HG03097 (cell line): ENCODE measurements around the gene SLC23A2.

ENCODE experiments used
- ATAC-seq: cut with Tn5 transposase; IDR thresholded peaks from one replicate; pipeline ENCODE4 v1.9.1; 2021; ENCODE audit not compliant: unreplicated experiment, low FRiP score

SLC23A2 gene

DNA sequence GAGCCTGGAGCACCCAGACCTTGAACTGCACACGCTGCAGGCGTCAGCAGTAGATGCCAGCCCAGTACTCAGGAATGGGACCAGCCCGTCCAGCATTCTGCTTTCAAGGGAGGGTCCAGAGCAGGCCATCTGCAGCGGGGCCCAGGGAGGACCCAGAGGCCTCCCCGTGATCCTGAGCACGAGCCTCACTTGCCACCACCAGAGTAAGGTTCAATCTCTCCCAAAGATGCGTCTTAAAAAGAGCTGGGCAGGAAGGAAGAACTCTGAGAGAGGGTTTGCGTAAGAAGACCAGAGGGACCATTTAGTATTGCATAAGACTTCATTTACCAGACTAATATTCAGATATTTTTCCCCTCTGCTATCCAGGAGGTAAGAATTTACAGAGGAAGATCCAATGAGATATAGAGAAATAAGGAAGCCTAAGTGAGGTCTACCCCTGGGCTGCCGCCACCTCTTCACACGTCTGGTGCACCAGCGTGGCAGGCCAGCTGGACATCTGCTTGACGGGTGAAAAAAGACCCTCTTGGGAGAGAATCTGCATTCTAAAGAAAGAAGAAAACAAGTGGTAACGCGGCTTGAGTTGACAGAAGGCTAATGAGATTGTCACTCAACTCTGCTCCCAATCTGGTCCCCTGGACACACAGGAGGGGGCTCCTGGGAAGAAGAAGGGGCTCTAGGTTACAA, 172.3 kb downstream of the SLC23A2 start:
- no peak for ATAC-seq

GRCh38 chr20:4821590-4821989, 179.7 kb downstream of the SLC23A2 start:
- ATAC-seq, result no peak

GRCh38 chr20:4820806-4821518, 180.3 kb downstream of the SLC23A2 start:
- ATAC-seq, result no peak

- no peak for ATAC-seq
Measured at GRCh38 chr20:4819901-4820300, 181.4 kb downstream of the SLC23A2 start.

DNA sequence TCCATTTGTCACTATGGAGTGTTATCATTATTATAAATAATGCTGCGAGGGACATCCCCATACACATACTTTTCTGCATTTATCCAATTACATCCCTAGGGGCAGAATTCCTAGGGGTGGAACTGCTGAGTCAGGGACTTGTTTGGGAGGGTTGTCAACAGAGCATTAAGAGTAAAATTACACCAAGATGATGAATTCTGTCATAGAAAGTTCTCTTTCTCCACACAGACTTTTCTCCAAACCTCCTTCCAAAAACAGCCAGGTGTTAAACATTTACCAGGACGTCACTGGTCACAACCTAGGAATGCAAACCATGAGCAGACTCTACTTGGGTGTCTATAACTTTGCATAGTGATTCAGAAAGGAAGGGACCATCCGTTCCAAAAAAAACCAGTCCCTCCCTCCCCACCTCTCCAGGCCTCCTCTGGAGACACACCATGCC, 184.1 kb downstream of the SLC23A2 start:
- no peak for ATAC-seq

DNA sequence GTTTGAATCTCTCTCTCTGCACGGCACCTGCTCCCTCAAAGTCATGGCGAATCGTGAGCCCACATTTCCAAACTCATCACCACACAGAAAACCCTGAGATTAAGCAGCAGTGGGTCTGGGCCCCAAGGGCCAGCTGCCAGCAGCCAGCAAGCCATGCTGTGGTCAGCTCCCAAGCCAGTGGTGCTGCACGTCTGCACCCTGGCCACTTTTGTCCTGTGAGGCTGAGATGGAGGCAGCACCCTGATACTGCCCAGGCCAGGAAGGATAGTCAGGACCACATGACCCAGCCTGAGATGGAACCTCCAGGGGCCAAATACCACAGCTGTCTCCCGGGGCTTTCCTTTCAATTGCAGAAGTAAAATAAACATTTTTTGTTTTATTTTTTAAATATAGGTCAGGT, 185.7 kb downstream of the SLC23A2 start:
- no peak for ATAC-seq

DNA sequence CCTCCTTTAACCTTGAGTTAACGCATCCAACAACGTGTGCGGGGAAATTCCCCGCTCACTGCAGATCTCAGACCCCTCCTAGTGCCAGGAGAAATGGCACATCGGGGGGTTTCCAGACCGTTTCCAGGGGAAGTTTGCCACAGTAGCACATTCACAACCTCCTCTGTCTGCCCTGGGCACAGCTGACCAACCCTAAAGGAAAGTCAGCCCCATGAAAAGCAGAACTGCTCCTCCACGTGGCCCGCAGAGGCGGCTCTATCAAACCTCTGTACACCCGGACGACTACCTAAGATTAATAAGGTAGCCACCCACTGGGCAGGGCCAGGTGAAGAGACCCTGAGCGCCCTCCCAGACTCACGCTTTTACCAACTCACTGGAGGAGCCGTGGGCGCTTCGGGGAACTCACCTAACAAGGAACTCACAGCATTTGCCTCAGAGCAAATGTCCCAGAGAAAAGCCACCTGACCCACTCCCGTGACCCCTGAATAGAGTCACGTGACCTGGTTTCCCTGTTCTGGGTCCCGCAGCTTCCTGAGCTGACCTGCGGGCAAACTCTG, 186.5 kb downstream of the SLC23A2 start:
- ATAC-seq, result peak; percentile 31

DNA sequence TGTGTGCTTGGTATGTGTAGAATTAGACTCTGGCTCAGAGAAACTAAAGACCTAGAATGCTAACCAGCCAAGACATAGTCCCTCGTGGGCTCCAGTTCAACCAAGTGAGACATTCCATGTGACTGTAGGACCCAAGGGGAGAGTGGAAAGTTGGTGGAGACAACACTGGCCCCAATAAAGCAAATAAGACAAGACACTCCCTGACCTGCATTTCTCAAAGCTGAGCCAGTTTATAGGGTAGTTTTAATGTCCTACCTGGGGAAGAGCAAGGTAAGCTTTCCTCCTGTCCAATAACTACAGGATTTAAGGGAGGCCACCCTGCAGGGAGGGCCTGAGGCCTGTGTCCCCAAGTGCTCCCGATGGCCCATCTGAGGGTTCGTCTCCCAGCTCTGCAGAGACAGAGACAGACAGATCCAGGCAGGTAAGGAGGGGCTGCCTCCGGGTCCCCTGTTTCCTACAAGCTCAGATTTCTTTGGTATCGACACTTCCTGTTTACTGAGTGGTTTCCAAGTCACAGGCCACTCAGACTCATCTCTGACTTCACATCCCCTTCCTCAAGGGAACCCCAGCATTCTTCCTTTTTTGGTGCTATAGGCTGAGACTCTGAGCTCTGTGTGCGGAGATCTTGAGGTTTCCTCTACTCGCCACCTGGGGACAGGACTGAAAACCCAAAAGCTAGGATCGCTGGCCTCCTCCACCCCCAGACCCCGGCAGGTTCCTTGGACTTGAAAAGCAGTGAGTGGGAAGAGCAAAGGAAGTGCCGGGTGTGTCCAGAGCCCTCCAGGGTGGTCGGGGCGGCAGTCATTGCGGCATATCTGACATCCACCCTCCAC, 187.2 kb downstream of the SLC23A2 start:
- peak; percentile 36 for ATAC-seq

GRCh38 chr20:4813076-4813862, 188.0 kb downstream of the SLC23A2 start:
- peak; percentile 14 for ATAC-seq

GRCh38 chr20:4812641-4813075, 188.7 kb downstream of the SLC23A2 start:
- no peak for ATAC-seq

DNA sequence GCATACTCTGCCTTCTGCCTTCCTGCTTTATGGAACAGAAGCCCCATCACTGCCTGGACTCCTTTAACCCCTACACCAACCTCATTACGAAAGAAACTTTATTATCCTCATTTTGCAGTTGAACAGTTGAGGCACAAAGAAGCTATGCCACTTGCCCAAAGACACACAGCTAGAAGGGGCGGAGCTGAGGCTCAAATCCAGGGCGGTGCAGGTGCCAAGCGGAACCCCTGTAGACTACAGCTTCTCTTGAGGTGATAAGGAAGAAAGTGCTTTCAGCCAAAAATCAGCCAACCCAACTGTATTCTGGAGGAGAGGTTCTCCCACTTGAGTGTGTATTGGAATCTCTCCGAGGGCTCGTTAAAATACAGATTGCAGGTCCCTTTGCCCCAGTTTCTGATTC, 189.1 kb downstream of the SLC23A2 start:
- ATAC-seq, result no peak

DNA sequence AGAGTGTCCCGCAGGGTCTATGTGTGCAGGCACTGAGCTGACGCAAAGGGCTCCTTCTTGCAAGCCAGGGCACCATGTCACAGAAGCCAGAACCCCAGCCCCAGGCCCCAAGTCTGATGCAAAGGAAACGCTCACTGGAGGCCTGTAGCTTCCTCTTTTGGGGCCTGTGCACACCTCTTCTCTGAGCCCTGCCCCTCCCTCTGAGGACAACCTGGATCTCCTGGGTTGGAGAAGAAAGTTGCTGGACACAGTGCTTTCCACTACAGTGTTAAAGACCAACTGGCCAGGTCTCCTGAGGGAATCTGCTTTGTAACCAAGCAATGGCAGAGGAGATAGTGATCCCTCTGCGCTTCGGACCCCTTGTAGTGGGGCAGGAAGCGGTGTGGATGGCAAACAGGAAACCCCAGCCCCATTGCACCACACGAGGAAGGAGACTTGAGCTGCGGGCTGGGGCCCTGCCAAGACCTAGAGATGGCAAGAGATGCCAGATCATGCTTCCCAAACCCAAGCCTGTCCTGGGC, 189.6 kb downstream of the SLC23A2 start:
- no peak for ATAC-seq

- ATAC-seq, result no peak
Measured at GRCh38 chr20:4811257-4811656, 190.1 kb downstream of the SLC23A2 start.

GRCh38 chr20:4810426-4811019, 190.8 kb downstream of the SLC23A2 start:
- no peak for ATAC-seq

DNA sequence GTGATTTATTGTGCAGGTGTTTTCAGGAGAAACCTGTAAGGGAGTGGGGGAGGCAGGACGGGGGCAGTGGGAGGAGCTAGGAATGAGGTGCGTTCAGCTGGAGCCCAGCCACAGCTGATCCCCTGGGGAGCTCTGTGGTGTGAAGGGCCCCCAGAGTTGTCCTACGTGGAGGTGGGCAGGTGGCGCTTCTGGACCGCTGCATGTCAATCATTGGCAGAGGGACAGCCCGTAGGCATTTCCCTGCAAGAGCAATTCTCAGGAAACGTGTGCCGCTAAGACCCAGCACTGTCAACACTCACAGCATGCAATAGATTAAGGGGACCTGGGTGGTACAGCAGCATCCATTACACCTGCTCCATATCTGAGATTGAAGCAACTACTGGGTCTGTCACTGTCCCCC, 191.6 kb downstream of the SLC23A2 start:
- ATAC-seq, result no peak

- no peak for ATAC-seq
Measured at GRCh38 chr20:4808872-4809271, 192.4 kb downstream of the SLC23A2 start.

DNA sequence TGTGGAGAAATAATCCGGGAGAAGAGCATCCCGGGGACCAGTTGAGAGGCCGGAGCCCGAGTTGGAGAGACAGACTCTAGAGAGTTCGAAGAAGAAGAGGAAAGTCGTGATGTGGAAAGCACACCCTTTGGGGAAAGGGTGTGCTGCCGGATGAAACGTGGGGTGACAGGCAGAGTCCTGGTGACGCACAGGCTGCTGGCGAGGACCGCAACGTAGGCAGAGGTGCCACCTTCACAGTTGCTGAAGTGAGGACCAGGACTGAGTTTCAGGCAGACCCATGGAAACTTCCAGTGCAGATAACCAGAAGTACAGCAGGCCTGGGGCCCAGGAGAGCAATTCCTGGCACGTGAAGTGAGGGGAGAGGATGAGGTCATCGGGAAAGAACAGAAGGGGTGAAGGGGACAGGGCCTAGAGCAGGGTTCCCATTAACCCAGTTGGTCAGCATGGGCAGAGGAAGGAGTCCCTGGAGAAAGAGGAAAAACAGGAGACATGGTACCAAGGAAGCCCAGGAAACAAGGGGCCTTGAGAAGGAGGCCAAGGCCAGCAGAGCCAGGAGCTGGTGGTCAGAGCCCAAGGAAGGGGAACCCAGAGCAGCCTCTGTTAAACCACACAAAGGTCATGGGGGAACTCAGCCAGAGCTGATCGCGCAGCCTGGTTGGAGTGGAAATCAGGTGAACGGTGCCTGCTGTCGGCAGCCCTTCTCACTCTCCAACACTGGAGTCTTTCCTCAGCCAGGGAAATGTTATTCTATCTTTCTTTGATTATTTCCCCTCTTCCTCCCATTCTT, 195.5 kb downstream of the SLC23A2 start:
- no peak for ATAC-seq

GRCh38 chr20:4802527-4802926, 198.8 kb downstream of the SLC23A2 start:
- ATAC-seq, result no peak
